ENCODE data around the gene UGT1A9.

Gene UGT1A9

GRCh38 chr2:233819884-233820773, 148.4 kb downstream of the UGT1A9 start:
- no peak for FAIRE-seq

DNA sequence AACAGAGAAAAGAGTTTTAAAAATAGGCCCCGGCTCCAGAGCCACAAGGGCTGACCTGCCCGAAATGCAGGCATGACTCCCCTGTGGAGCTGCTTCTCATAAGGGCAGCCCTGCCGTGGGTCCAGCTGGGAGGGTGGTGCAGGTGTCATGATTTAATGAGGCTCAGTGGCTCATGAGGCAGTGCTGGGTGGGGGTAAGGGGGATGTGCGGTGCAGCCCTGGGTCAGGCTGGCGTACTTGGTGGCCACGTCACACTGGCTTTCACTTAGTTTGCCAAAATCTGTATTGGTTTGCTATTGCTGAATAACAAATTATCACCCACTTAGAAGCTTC, 149.0 kb downstream of the UGT1A9 start:
- FAIRE-seq, result no peak

DNA sequence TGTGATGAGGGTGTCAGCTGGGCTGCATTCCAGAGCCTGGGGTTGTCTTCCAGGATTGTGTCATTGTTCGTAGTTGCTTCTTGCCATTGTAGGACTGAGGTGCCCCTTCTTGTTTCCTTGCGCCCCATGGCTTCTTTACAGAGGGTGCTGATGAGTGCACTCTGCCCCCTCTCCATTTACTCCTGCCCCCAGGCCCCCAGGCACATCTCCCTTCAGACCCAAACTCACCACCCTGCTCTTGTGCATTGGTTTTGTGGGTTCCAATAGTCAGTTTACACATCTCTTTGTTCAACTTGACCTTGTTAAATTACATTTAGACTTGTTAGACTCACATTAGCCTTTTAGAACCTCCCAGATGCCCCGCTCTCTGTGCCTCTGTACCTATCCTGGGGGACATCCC, 149.5 kb downstream of the UGT1A9 start:
- FAIRE-seq, result no peak

DNA sequence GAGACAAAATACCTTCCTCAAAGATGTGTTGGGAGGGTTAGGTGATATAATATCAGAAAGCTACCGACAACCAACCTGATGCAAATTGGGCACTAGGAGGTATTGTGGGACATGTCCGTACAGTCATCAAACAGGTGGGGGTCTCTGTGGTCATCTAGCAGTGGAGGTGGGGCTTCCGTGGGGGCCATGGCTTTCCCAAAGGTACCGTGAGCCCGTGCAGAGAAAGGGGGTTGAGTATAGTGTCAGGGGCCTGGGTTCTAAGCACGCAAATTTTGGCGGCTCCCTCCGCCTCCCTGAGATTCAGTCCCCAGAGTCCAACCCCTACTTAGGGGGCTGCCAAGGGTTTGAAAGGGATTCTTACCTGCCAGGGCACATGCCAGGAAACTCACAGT, 150.0 kb downstream of the UGT1A9 start:
- no peak for FAIRE-seq

GRCh38 chr2:233822101-233822771, 150.5 kb downstream of the UGT1A9 start:
- FAIRE-seq, result no peak

All from endometrium (tissue), 2 donors.